HG03196 (cell line): ENCODE measurements around the gene IRF7.

ENCODE experiments used
- ATAC-seq: cut with Tn5 transposase; IDR thresholded peaks from one replicate; pipeline ENCODE4 v1.9.1; 2021; ENCODE audit not compliant: unreplicated experiment

IRF7 gene

DNA sequence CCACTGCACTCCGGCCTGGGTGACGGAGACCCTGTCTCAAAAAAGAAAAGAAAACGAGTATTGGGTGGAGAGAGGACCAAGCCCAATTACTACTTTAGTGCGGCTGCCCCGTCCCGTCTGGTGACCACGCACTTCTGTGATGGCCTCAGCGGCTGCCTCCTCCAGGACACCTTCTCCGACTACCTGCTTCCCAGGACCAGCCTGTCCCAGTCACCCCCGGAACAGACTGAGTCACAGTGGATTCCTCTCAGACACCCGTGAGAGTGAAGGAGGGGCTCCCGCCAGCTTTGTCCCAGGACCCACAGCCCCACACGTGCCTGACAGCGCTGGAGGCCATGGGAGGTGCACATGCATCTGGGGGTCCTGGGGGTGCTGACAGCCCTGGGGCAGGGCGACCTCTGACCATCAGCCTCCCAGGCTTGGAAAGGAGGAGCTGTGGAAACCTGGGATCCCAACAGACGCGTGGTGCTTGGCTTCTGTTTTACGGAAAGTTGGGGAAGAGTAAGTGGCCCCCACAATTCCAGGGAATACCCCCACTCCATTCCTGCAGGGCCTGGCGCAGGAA, 26.1 kb upstream of the IRF7 start:
- ATAC-seq, result no peak

DNA sequence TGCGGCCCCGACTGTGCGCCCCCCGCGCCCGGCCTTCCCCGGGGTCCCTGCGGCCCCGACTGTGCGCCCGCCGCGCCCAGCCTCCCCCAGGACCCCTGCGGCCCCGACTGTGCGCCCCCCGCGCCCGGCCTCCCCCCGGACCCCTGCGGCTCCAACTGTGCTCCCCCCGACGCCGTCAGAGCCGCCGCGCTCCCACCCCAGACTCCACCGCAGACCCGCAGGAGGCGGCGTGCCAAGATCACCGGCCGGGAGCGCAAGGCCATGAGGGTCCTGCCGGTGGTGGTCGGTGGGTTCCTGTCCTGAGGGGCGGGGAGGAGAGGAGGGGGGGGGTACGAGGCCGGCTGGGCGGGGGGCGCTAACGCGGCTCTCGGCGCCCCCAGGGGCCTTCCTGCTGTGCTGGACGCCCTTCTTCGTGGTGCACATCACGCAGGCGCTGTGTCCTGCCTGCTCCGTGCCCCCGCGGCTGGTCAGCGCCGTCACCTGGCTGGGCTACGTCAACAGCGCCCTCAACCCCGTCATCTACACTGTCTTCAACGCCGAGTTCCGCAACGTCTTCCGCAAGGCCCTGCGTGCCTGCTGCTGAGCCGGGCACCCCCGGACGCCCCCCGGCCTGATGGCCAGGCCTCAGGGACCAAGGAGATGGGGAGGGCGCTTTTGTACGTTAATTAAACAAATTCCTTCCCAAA, 24.4 kb upstream of the IRF7 start:
- ATAC-seq, result no peak

DNA sequence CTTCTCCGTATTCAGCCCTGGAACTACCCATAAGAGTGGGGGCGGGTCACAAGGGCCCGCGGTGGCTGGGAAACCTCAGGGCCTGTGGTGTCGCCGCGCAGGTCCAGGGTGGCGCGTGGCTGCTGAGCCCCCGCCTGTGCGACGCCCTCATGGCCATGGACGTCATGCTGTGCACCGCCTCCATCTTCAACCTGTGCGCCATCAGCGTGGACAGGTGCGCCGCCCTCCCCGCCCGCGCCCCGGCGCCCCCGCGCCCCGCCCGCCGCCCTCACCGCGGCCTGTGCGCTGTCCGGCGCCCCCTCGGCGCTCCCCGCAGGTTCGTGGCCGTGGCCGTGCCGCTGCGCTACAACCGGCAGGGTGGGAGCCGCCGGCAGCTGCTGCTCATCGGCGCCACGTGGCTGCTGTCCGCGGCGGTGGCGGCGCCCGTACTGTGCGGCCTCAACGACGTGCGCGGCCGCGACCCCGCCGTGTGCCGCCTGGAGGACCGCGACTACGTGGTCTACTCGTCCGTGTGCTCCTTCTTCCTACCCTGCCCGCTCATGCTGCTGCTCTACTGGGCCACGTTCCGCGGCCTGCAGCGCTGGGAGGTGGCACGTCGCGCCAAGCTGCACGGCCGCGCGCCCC, 23.7 kb upstream of the IRF7 start:
- no peak for ATAC-seq

DNA sequence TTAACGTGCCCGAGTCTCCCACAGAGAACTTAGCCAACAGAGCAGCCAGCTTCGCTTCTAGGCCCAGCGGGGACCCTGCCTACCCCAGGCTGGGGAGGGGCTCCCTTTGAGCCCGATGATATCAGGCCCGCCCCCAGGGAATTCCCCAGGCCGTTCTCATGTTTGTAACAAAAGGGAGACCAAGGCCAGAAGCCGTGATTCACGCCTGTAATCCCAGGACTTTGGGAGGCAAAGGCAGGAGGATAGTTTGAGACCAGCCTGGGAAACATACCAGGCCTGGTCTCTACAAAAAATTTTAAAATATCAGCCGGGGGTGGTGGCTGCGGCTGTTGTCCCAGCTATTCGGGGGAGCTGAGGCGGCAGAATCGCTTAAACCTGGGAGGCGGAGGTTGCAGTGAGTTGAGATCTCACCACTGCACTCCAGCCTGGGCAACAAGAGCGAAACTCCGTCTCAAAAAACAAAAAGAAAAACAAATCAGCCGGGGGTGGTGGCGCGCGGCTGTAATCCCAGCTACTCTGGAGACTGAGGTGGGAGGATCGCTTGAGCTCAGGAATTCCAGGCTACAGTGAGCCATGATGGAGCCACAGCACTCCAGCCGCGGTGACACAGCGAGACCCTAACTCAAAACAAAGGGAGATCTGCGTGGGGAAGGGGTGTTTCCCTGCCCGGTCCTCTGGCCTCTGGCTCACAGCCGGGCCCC, 23.0 kb upstream of the IRF7 start:
- no peak for ATAC-seq

DNA sequence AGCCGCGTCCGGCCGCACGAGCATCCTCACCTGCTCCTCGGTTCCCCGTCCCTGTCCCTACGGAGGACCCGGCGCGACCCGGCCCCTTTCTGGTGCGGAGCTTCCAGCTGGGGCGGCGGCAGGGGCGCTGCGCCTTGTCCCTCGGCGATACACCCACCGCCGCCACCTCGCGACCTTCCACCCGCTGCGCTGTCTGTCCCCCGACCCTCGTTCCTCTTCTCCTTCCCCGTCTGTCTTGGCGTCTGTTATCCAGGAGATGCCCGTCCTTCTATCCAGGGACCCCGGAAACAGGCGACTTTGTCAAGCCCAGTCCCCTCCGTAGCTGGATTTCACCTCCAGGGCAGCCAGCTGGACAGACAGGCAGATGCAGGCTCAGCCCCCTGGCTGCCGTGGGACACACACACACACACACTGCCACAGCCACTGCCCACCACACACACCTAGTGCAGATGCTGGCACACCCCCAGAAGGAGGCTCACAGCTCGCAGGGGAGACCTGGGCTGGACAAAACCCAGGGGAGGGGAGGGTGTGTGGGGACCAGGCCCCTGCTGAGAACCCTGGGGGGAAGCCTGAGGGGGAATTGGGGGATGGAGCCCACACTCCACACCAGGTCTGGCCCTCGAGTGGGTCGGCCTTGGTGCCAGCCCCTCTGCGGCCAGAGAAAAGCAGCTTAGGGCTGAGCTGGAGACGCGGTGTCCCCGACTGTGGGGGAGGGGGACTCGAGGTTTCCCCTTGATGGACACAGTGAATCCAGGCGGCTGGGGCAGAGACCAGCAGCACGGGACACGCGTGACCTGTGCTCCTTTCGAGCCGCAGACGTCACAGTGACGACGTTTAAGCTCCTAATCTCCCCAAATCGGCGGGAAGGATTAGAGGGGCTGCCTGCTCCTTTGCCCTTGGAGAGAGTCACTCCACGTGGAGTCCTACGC, 22.1 kb upstream of the IRF7 start:
- ATAC-seq, result no peak

DNA sequence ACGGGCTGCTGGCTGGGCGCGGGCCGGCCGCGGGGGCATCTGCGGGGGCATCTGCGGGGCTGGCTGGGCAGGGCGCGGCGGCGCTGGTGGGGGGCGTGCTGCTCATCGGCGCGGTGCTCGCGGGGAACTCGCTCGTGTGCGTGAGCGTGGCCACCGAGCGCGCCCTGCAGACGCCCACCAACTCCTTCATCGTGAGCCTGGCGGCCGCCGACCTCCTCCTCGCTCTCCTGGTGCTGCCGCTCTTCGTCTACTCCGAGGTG, 21.5 kb upstream of the IRF7 start:
- no peak for ATAC-seq

DNA sequence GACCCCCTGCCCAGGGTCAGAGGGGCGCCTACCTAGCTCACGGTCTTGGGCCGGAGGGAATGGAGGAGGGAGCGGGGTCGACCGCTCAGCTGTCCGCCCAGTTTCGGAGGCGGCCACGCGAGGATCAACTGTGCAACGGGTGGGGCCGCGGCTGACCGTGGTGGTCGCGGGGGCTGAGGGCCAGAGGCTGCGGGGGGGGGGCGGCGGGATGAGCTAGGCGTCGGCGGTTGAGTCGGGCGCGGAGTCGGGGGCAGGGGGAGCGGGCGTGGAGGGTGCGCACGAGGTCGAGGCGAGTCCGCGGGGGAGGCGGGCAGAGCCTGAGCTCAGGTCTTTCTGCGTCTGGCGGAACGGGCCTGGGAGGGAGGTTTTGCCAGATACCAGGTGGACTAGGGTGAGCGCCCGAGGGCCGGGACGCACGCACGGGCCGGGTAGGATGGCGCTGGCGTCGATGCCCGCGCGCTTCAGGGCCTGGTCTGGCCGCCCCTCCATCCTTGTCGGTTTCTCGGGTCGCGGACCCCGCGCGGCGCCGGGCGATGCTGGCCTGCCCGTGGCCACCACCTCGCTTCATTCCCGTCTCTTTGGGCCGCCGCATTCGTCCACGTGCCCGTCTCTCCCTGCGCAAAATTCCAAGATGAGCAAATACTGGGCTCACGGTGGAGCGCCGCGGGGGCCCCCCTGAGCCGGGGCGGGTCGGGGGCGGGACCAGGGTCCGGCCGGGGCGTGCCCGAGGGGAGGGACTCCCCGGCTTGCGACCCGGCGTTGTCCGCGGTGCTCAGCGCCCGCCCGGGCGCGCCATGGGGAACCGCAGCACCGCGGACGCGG, 21.0 kb upstream of the IRF7 start, which contains the start of gene DRD4:
TSS of gene DRD4 (plus strand) at position 759 of the 822 bp plus-strand sequence. CDS start at position 795, 36 bp downstream.
- no peak for ATAC-seq

DNA sequence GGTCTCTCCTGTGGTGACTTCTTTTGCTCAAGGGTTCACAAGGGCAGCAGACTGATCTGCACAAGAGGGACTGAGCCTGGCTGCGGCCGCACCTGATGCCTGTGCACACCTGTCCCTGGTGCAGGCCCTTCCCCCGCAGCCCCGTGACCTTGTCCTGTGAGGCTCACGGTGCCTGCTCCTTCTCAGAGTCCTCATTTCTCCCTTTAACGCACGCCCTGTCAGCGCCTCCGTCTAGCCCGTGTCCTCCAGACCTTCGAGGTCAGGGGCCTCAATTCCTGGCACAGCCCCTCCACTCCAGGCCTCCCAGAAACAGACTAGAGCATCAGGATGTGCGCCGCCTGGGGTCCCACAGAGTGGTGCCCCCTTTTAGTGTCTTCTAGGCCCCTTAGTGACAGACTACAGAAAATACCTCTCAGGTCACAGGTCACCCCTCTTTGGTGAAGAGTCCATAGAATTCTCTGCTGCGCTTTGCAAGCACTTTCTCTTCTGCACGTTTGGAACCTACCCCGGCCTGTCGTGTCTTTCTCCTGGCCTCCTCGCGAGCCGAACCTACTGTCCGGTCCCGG, 20.3 kb upstream of the IRF7 start:
- no peak for ATAC-seq

DNA sequence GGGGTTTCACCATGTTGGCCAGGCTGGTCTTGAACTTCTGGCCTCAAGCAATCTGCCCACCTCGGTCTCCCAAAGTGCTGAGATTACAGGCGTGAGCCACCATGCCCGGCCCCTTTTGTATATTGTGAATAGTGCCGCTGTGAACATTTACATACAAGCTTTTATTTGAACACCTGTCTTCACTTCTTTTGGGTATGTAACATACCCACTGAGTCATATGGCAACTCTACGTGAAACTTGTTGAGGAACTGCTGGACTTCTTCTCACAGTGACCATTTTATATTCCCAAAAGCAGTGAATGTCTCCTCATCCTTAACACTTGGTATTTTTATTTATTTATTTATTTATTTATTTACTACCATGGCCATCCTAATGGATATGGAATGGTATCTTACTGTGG, 15.1 kb upstream of the IRF7 start:
- no peak for ATAC-seq

DNA sequence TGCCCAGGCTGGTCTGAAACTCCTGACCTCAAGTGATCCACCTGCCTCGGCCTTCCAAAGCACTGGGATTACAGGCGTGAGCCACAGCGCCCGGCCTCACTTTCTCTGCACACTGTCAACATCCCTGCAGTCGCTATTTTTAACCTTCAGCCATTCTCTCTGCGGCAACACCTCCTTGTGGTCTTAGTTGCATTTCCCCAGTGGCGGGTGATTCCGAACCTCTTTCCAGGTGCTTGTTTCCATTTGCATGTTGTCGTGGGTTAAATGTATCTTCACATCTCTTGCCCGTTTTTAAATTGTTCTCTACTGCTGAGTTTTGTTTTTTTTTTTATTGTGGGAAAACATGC, 13.5 kb upstream of the IRF7 start:
- ATAC-seq, result no peak

DNA sequence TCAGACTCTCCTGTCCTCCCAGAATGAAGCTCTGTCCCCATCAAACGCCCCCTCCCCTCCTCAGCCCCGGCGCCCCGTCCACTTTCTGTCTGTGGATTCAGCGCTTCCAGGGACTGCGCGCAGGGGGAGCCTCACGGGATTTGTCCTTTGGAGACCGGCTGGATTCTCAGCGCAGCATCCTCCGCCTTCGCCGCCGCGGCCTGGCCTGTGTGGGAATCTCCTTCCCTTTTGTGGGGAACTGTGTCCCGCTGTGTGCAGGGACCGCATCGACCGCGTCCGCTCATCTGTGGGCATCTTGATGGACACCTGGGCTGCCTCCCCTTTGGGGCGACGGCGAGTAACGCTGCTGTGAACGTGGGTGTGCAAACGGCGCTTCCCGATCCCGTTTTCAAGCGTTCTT, 12.3 kb upstream of the IRF7 start:
- no peak for ATAC-seq

DNA sequence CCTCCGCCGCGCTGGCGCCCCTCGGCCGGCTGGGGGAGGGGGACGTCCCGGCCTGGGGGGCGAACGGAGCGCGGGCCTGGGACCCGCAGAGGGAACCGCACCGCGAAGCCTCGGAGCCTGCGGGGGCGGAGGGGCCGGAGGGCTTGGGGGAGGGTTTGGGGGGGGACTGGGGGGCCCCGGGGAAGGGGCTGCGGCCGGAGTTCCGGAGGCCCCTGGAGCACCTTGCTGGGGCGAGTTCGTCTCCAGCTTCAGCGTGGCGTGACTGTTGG, 11.5 kb upstream of the IRF7 start:
- no peak for ATAC-seq

DNA sequence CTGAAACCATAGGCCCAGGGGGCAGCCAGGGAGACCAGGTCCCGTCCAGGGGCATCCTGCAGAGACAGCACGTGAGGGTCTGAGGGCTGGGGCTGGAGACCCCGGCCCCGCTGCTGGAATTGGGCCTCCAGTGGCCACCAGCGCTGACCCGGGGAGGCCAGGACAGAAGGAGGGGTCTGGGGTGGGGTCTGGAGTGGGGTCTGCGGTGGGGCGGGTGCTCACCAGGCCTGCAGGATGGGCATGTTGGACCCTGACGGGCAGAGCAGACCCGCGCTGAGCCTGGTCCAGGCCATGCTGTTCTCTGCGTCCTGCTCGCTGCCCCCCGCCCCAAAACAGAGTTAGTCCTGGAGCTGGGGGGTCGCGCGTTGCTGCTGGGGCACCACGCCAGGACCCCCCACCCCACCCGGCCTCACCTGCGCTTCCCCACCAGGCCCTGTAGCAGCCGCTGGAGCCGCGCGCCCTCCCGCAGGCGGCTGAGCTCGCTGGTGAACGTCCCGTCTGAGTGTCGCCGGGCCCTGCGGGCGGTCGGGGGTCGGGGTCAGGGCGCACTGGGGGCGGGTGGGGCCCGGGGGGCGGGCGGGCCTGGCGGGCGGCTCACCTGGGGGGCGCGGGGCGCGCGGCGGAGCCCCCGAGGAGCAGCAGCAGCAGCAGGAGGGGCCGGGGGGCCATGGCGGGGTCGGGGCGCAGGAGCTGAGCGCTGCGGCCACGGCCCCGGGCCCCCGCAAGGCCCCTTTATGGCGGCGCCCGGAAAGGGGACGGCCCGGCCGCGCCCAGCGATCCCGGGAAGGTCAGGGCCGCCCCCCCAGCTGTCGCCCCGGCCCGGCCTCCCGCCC, 10.9 kb upstream of the IRF7 start, which contains the start of gene SCT:
TSS of gene SCT (minus strand) at position 707 of the 833 bp plus-strand sequence. CDS start at position 669, 38 bp downstream.
- ATAC-seq, result no peak

DNA sequence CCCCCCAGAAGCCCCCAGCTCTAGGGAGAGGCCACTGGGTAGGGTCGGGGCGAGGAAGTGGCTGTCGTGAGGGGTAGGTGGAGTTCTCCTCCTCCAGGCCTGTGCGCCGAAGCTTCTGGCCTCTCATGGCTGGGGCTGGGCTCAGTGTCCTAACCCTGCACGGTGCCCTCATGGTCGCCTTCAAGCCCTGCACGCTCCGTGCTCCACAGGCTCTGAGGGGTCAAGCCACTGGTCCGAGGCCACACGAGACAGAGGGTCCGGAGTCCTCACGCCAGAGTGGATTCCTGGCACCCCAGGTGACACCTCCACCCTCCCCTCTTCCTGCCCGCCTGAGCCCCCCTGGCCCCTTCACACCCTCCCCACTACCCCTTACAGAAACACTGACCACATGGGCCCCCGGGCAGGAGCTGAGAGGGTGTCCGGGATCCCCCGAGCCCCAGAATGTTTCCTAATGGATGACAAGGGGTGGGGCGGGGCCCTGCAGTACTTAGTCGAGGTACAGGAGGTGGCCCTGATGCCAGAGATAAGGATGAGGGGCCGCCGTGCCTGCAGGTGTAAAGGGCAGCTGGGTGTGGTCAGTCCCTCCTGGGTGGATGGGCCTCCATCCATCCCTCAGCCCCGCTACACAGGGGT, 10.0 kb upstream of the IRF7 start:
- no peak for ATAC-seq

DNA sequence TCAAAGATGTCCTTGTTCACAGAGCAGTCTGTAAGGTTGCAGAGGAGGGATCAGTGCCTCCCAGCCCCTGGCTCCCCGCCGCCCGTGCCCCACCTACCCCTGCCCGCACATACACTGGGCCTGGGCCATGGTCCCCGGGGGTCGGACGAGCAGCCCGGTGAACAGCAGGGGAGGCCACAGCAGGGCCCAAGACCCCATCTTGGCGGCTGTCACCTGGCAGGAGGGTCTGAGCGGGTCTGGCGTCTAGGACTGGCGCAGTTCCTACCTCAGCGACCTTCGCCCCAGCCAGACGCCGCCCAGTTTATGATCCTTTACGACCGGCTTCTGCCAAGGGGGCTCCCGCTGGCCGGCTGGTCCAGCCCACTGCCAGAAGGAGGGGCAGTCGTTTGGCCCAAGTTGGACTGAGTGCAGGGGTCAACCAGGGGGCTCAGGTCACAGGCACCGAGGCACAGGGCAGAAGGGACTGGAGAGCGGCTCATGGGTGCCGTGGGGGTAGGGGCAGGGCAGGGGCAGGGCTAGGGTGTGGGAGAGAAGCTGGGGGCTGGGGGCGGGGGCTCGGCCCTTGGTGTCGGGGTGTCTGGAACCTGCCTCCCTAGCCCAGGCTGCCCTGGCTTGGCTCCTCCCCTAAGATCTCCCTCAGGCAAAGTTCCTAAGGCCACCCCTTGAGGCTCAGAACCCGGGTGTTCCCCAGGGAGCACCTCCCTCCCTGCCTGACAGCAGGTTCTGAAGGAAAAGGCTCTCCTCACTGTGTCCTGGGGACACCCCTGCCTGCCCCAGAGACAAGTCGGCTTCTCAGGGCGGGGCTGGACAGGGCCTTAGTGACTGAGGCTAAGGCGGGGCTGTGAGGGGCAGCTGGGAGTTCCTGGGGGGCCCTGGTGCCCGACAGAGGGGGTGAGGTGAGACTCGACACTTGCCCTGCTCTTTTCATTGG, 9.2 kb upstream of the IRF7 start, which contains the start of gene CDHR5:
TSS of gene CDHR5 (minus strand) at position 251 of the 931 bp plus-strand sequence. CDS start at position 198, 53 bp downstream.
- no peak for ATAC-seq

DNA sequence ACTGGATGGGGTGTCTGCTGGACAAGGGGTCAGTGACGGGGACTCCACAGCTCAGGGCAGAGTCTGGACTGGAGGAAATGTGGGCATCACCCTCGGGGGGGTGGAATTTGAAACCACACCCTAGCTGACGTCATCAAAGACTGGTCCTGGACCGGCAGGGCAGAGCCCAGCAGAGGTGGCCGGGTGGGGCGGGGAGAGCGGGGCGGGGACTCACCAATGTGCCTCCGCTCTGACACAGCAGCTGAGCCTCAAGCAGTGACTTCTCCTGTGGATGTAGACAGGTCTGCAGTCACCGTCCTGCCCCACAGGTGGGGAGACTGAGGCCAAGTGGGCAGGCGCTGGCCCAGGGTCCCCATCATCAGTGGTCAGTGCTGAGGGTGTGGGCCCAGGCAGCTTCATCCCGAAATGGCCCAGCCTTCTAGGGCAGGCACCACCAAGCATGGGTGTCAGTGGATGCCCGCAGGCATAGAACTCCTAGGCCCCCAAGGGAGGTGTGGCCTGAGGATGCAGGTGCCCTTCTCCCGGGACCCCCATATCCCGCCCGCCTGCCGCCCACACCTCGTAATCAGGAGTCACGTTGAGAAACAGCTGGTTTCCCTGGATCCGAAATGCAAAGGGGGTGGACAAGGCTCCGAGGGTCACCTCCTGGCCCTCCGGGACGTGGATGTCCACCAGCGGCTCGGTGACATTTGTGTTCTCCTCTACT, 8.4 kb upstream of the IRF7 start:
- ATAC-seq, result no peak

DNA sequence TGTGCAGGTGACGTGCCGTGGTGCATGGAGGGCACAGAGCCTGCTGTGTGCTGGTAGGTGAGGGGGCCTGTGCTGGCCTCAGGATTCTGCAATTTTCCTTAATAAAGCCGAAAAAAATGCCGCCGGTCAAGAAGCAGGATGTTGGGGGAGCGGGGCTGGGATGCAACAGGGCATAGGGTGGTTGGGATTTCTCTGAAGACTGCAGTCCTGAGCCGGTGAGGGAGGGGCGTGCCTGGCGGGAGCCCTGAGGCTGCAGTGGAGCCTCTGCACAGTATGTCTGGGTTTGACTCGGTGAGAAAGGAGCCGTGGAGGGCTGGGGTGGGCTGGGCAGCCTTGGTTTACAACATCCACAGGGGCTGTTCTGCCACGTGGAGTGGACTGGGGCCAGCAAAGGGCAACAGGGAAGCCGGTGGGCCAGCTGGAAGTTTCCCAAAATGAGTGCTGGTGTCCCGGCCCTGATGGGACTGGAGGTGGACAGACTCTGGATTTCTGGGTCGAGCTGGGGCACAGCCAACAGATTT, 7.7 kb upstream of the IRF7 start:
- ATAC-seq, result no peak
